Measurements from ENCODE around the gene DNMT3B.

DNA sequence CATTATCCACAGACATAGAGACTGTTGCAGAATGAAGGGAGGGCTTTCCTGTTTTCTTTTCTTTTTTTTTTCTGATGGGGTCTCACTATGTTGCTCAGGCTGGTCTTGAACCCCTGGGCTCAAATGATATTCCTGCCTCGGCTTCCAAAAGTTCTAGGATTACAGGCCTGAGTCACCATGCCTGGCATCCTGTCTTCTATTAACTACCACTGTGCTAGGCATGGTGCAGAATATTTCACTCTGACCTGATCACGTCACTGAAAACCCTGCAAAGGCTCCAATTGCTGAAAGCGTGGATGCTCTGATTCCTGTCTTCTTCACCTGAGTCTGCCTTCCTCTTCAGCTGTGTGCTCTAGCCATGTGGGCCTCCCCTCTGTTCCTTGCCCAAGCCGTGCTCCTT lies 8.5 kb upstream of the DNMT3B start:
- TF ChIP-seq, protein P1, sequence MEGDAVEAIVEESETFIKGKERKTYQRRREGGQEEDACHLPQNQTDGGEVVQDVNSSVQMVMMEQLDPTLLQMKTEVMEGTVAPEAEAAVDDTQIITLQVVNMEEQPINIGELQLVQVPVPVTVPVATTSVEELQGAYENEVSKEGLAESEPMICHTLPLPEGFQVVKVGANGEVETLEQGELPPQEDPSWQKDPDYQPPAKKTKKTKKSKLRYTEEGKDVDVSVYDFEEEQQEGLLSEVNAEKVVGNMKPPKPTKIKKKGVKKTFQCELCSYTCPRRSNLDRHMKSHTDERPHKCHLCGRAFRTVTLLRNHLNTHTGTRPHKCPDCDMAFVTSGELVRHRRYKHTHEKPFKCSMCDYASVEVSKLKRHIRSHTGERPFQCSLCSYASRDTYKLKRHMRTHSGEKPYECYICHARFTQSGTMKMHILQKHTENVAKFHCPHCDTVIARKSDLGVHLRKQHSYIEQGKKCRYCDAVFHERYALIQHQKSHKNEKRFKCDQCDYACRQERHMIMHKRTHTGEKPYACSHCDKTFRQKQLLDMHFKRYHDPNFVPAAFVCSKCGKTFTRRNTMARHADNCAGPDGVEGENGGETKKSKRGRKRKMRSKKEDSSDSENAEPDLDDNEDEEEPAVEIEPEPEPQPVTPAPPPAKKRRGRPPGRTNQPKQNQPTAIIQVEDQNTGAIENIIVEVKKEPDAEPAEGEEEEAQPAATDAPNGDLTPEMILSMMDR (IDR thresholded peaks at IDR 0.05) = no peak
- no peak for TF ChIP-seq EP300 (IDR thresholded peaks at IDR 0.05)
- no peak for TF ChIP-seq POLR2AphosphoS5 (IDR thresholded peaks at IDR 0.05)
